Activated CD8-positive, alpha-beta memory T cell treated with anti-CD3 and anti-CD28 coated beads for 24 hours (primary cell): Measurements from ENCODE around the gene CLPSL1.
"Not testable (repeated sequence)": the region's sequence is repeated elsewhere in the genome, so short reads cannot be mapped to it uniquely, and the experiment has no call there.

ENCODE experiments used
- DNase-seq: peaks from one replicate; pipeline ENCODE4 v3.0.0-alpha.2; 2020

CLPSL1 gene, protein sequence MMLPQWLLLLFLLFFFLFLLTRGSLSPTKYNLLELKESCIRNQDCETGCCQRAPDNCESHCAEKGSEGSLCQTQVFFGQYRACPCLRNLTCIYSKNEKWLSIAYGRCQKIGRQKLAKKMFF

DNA sequence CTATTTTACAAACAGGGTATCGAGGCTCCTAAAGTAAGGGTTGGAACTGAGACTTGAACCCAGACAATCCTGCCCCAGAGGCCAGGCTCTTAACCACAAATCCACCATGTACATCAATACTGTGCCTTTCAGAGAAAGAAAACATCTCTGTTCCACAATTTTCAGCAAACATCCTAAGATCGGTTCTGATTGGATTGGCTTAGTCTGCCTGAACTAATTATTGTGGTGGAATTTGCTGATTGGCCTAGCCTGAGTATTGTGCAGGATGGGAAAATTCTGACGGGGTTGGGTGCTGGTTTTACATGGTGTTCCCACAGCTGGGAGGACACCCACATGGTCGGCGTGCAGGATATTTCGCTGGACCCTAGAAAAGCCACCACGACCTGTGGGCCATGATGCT lies at the start of gene CLPSL1:
Gene CLPSL1 (plus strand): TSS at position 301 of the 400 bp plus-strand sequence. CDS start 92 bp downstream, at position 393.
- DNase-seq = no peak

GRCh38 chr6:35731414-35731735 lies 49.4 kb upstream of the CLPSL1 start:
- DNase-seq = peak; percentile 98

DNA sequence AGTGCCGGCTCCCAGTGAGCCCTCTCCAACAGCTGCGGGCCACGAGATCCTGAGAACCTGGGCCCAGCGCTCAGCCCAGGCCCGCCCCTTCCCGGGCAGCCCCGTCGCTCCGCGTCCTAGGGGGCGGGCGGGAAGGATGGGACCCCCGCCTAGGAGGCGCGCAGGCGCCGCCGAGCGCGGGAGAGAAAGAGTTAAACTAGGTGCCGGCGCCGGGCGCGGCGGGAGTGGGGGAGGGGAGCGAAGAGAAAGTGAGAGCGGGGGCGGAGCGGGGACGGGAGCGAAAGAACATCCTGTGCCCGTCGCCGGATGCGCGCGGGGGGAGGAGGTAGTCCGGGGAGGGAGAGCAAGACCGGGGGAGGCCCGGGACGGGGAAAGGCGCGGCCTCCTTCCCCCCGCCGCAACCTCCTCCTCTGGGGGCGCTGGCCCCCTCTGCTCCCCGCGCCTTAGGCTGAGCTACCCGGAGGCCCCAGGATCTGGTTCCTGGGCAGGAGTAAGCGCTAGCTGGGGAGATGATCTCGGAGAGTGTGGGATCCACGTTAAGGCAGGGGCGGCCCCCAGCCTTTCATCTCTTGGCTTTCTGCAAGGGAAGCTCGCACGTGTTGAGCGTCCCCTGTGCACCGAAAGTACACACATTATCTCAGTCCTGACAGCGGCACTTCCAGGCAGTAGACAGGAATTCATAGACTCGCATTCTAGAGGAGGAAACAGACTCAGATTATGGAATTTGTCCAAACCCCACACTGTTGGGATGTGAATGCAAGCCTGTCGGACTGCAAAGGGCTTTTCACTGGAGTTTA lies 48.9 kb upstream of the CLPSL1 start:
- DNase-seq = peak; percentile 97

- no peak for DNase-seq
Observed at GRCh38 chr6:35733633-35734032, 47.2 kb upstream of the CLPSL1 start.

- DNase-seq = not testable (repeated sequence)
Observed at GRCh38 chr6:35734319-35734718, 46.5 kb upstream of the CLPSL1 start.

DNA sequence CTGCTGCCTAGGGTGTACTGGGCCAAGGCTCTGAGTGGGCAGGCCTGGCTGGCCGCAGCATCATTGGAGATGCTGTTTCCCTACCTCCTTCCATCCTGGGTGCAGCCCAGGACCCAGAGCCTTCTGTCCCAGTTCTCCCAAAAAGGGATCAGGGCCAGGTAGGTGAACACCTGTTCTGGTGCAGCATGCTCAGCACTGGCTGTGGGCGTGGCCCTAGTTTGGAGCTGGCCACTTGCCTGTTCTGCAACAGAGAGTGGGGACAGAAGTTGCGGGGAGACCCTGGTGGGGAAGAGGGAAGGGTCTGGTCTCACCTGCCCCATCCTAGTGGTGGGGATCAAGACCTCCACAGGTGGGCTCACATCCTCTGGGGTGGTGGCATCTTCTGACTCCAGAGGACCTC lies 45.4 kb upstream of the CLPSL1 start:
- DNase-seq = no peak

DNA sequence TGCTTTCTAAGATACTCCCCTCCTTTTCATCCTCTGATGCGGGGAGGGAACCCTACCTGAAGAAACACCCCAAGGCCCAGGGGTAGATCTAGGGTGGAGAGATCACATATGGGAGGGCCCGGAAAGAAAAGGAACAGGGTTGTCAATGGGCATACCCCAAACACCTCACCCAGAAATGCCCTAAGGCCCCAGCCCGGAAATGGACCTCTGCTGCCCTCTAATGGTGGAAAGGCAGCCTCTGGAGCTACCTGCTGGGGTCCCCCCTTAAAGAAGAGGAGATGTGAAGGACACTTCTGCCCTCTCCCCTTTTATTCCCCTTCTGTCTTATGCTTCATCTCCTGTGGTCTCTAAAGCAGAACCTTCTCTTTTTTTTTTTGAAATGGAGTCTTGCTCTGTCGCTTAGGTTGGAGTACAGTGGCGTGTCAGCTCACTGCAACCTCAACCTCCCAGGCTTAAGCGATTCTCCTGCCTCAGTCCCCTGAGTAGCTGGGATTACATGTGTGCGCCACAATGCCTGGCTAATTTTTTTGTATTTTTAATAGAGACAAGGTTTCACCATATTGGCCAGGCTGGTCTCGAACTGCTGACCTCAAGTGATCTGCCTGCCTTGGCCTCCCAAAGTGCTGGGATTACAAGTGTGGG lies 44.4 kb upstream of the CLPSL1 start:
- peak; percentile 94 for DNase-seq

GRCh38 chr6:35736982-35737412 lies 43.8 kb upstream of the CLPSL1 start, which contains the start of gene ARMC12:
ARMC12 (plus strand) TSS chr6:35737032; CDS start chr6:35737109, 77 bp downstream.
- DNase-seq = no peak

GRCh38 chr6:35737413-35738211 lies 43.2 kb upstream of the CLPSL1 start:
- peak; percentile 73 for DNase-seq

DNA sequence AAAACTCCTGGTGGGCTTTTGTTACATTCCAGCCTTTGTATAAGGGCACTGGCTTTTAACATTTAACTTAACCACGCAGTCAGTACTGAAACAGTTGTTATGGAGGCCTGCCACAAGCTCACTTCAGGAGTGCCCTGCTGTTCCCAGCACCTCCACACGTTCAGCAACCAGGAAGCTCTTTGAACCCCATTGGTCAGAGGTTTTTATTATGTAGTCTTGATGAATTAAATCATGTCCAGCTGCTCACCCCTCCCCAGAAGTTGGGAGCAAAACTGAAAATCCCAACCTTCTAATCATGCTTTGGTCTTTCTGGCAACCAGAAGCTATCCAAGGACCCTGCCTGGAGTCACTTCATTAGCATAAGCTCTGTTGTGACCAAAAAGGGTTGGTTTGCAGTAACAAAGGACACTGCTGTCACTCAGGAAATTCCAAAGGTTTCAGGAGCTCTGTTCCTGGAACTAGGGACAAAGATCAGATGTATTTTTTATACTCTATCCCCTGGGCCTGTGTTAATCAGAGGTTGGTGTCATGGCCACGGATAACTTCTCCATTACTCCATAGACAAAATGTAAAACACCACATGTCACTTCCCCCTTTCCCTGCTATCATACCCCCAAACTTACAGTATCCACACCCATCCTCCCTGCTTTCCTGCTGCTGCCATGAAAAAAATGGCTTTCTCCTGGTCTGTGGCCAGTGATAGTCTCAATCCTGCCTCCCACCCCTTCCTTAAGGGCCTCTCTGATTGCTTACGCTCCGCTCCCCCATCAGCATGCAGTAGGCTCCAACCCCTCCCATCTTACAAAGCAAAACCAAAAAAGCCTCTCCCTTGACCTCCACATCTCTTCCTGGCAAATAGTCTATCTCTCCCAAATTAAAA lies 40.9 kb upstream of the CLPSL1 start:
- DNase-seq = no peak

DNA sequence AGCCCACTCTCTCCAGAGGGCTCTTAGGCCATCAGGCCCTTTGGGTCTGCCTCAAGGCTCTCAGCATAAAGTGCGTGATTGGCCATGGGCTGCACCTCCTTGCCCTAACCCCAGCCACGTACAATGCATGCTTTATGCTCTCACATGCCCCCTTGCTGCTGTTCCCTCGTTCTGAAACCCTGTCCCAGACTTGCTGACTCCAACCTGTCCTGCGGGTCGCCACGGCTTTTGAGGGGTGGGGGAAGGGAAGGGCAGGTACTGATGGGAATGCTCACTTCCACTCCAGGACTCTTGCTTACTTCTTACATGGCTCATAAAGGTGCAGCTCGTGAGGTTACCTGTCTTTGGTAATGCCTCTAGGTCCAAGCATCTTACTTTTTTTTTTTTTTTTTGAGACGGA lies 38.0 kb upstream of the CLPSL1 start:
- no peak for DNase-seq

DNA sequence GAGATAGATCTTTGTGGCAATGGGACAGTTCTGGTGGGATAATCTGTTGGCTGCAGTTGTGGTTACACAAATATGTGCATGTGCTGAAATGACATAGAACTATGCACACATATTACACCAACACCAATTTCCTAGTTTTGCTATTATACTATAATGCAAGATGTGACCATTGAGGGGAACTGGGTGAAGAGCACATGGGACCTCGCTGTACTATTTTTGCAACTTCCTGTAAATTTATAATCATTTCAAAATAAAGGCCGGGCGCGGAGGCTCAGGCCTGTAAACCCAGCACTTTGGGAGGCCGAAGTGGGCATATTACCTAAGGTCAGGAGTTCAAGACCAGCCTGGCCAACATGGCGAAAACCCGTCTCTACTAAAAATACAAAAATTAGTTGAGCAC lies 35.3 kb upstream of the CLPSL1 start:
- no peak for DNase-seq

- no peak for DNase-seq
Observed at GRCh38 chr6:35746516-35746915, 34.3 kb upstream of the CLPSL1 start.

DNA sequence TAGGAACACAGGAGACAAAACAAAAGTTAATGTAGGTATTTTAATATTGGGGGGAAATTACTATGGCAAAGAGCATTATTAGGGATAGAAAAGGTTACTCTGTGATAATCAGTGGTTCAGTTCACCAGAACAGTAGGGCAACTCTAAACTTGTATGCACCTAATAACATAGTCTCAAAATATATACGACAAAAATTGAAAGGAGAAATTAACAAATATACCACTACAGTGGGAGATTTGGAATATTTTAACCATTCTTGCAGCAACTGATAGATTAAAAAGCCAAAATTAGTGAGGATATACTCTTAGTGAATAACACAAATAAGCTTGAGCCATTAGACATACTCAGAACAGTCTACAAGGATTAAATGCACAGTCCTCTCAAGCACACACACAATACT lies 32.9 kb upstream of the CLPSL1 start:
- no peak for DNase-seq

GRCh38 chr6:35750557-35750956 lies 30.3 kb upstream of the CLPSL1 start:
- no peak for DNase-seq

DNA sequence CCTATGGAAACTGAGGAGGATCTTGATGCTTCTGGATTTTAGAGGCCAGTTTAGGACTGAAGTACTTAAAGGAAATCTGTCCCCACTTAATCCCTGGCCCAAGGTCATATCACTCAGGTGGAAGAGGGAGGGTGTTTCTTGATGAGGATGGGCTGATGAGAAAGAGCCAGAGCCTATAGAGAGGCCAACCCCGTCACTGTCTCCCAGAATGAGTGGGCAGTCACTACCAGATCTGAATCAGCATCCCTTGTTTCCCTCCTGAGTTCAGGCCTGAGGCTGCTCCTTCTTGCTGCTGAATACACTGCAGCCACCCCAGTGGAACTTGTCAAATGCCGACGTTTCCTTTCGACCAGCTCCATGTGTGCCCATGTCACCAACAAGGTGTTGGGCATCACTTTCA lies 29.2 kb upstream of the CLPSL1 start:
- no peak for DNase-seq

GRCh38 chr6:35752330-35752729 lies 28.5 kb upstream of the CLPSL1 start:
- no peak for DNase-seq

DNA sequence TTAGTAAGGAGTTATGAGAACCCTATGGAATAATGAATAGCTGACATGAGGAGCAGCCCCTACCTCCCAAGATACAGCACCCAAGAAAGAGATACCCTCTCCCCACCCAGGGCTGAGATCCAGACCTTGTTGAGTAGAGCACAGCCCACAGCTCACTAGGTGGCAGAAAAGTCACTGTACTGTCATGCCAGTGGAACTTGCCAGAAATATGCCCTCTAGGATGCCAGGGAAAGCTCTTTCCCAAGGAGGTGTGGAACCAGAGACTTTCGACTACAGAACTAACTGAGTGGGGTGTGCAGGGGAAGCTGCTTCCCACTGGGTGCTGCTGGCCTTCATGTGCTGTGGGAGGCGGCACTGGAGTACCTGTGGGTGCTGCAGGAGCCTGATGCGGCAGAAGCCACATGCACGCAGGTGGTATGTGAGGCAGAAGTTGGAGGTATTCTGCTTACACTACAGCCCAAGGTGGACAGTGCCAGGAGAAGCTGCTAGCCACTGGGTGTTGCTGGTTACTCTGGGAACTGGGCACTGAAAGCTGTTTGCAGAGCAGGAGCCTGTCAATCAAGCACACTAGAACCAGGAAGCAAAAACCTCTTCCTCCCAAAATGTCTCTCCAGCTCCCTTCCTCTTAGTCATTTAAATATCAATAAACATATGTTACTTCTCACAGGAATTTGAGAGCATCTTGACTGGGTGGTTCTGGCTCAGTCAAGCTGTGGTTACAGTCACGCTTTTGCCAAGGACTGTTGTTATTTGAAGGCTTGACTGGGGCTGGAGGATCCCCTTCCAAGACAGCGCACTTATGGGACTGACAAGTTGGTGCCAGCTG lies 26.2 kb upstream of the CLPSL1 start:
- no peak for DNase-seq

DNA sequence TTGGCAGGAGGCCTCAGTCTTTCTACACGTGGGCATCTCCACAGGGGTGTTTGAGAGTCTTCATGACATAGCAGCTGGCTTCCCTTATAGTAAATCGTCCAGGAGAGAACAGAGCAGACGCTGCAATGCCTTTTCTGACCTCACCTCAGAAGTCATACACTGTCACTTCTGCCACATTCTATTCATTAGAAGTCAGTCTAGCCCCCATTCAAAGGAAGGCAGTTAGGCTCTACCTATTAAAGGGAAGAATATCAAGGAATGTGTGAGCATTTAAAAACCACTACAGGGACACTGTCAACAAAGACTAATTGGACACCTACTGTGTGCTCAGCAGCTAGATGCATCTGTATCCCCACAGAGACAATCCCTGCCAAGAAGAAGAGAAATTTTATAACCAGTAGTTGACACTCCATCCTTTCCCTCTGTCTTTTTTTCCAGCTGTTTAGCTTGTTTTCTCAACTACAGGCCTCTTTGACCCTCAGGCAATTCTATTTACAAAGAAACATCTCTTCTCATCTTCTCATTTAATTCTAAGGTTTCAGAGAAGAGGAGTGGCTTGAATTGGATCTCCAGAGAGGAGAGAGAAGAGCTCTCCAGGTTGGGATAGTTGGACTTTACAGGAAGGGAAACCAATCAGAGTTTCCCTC lies 25.4 kb upstream of the CLPSL1 start:
- DNase-seq = no peak

DNA sequence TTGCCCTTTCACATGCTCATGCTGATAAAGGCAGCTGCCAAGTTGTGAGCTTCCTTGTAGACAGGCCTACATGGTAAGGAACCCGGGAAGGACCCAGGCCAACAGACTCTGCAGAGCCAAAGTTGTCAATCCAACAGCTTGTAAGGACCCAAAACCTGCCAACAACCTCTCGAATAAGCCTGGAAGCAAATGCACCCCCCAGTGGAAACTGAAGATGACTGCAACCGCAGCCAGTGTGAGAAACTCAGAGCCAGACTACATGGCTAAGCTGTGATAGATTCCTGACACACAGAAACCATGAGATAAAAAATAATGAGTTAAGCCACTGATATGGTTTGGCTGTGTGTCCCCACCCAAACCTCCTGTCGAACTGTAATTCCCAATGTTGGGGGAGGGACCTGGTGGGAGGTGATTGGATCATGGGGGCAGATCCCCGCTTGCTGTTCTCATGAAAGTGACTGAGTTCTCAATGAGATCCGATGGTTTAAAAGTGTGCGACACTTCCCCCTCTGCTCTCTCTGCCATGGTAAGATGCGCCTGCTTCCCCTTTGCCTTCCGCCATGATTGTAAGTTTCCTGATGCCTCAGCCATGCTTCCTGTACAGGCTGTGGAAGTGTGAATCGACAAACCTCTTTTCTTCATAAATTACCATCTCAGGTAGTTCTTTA lies 23.2 kb upstream of the CLPSL1 start:
- DNase-seq = no peak
